GM21526 (cell line): Measurements from ENCODE around the gene AKNA.
"Not testable (repeated sequence)": the region's sequence is repeated elsewhere in the genome, so short reads cannot be mapped to it uniquely, and the experiment has no call there.

ENCODE experiments used
- ATAC-seq: cut with Tn5 transposase; IDR thresholded peaks from one replicate; pipeline ENCODE4 v1.9.1; 2021; ENCODE audit warnings: moderate library complexity; ENCODE audit not compliant: unreplicated experiment, low FRiP score

The AKNA gene

GRCh38 chr9:114341991-114342390 is 45.8 kb downstream of the AKNA start:
- no peak for ATAC-seq

GRCh38 chr9:114341152-114341830 is 46.5 kb downstream of the AKNA start:
- ATAC-seq: no peak

GRCh38 chr9:114339130-114339908 is 48.5 kb downstream of the AKNA start:
- ATAC-seq: peak; percentile 49

GRCh38 chr9:114338187-114338586 is 49.6 kb downstream of the AKNA start:
- ATAC-seq: no peak

- no peak for ATAC-seq
Measured at GRCh38 chr9:114336699-114337395, 50.9 kb downstream of the AKNA start.

GRCh38 chr9:114336157-114336556 is 51.6 kb downstream of the AKNA start:
- ATAC-seq: no peak

GRCh38 chr9:114335745-114336144 is 52.0 kb downstream of the AKNA start:
- ATAC-seq: no peak

GRCh38 chr9:114334490-114334889 is 53.3 kb downstream of the AKNA start:
- ATAC-seq: no peak

- ATAC-seq: not testable (repeated sequence)
Measured at GRCh38 chr9:114333718-114334117, 54.1 kb downstream of the AKNA start.

- not testable (repeated sequence) for ATAC-seq
Measured at GRCh38 chr9:114332474-114333040, 55.2 kb downstream of the AKNA start.

GRCh38 chr9:114331229-114332195 is 56.3 kb downstream of the AKNA start:
- ATAC-seq: not testable (repeated sequence)

GRCh38 chr9:114330636-114331035 is 57.1 kb downstream of the AKNA start:
- ATAC-seq: no peak

GRCh38 chr9:114329625-114330022 is 58.2 kb downstream of the AKNA start, which contains the start of gene ORM2:
ORM2 (plus strand) TSS chr9:114329869; CDS start chr9:114329905, 36 bp downstream.
- ATAC-seq: not testable (repeated sequence)

- not testable (repeated sequence) for ATAC-seq
Measured at GRCh38 chr9:114328937-114329624, 58.7 kb downstream of the AKNA start.

- ATAC-seq: not testable (repeated sequence)
Measured at GRCh38 chr9:114328357-114328820, 59.4 kb downstream of the AKNA start.

GRCh38 chr9:114327749-114328148 is 60.0 kb downstream of the AKNA start:
- ATAC-seq: no peak

GRCh38 chr9:114325684-114326254 is 62.0 kb downstream of the AKNA start:
- not testable (repeated sequence) for ATAC-seq

GRCh38 chr9:114324965-114325364 is 62.8 kb downstream of the AKNA start:
- ATAC-seq: not testable (repeated sequence)

- ATAC-seq: no peak
Measured at GRCh38 chr9:114324492-114324891, 63.3 kb downstream of the AKNA start.
